Lower leg skin (tissue), 3 donors: ENCODE data around the gene AKAP12.

ENCODE experiments used
- POLR2A ChIP-seq, 2 donors: fragments of 450-650 bp; IDR thresholded peaks; one replicate each; pipeline ENCODE4 v1.6.1; 2016 to 2017; ENCODE audit warnings: antibody characterized with exemption in 2 of 2, mild to moderate bottlenecking in 1 of 2, moderate library complexity in 1 of 2
- TF ChIP-seq, protein P1 (sequence below), 3 donors: fragments of 450-650 bp; IDR thresholded peaks; one replicate each; pipeline ENCODE4 v1.5.1; 2016; ENCODE audit warnings: antibody characterized with exemption in 3 of 3, mild to moderate bottlenecking in 3 of 3, moderate library complexity in 2 of 3

DNA sequence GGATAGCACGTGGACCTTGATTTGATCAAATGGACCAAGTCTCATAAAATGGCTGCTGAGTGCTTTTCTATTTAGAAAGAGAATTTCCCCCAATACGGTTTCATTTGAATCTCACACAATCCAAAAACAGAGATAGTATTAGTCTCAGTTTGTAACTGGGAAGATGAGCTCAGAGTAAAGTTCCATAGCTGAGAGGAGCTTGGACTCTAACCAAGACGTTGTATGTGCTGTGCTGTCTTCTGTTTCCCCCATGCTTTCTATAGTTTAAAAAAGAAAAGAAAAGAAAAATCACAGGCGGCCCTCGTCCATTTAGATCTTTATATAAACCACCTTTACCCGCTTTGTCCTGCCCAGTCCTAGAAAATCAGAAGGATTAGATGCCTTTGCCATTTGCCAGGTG is 58.1 kb downstream of the AKAP12 start:
- no peak for TF ChIP-seq POLR2A (IDR thresholded peaks at IDR 0.05)
- TF ChIP-seq, protein P1, sequence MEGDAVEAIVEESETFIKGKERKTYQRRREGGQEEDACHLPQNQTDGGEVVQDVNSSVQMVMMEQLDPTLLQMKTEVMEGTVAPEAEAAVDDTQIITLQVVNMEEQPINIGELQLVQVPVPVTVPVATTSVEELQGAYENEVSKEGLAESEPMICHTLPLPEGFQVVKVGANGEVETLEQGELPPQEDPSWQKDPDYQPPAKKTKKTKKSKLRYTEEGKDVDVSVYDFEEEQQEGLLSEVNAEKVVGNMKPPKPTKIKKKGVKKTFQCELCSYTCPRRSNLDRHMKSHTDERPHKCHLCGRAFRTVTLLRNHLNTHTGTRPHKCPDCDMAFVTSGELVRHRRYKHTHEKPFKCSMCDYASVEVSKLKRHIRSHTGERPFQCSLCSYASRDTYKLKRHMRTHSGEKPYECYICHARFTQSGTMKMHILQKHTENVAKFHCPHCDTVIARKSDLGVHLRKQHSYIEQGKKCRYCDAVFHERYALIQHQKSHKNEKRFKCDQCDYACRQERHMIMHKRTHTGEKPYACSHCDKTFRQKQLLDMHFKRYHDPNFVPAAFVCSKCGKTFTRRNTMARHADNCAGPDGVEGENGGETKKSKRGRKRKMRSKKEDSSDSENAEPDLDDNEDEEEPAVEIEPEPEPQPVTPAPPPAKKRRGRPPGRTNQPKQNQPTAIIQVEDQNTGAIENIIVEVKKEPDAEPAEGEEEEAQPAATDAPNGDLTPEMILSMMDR (IDR thresholded peaks at IDR 0.05), result no peak
